OCI-LY3 (cell line): ENCODE results near the gene CLDN12.

Source experiments
- H2AFZ ChIP-seq: fragments of 200-600, 300-600 bp; shearing (Covaris generic); 2 replicates; pipeline ENCODE4 v1.6.0; 2014; ENCODE audit warnings: antibody characterized with exemption, low read depth, low read length
- H3K27ac ChIP-seq: fragments of 200-600, 300-600 bp; sonication (generic); 2 replicates; pipeline ENCODE4 v1.5.1; 2014; ENCODE audit warnings: mild to moderate bottlenecking, low read length, moderate library complexity, mixed read lengths
- H3K27me3 ChIP-seq: fragments of 200-600, 300-600 bp; sonication (generic); 2 replicates; pipeline ENCODE4 v1.6.1; 2014; ENCODE audit warnings: low read depth, low read length, mixed read lengths
- H3K36me3 ChIP-seq: fragments of 200-600, 300-600 bp; sonication (generic); replicated peaks from 2 replicates; pipeline ENCODE3; 2014; ENCODE audit warnings: low read depth, low read length, mixed read lengths
- H3K4me1 ChIP-seq: fragments of 300-600, 200-600 bp; sonication (generic); 2 replicates; pipeline ENCODE4 v1.6.1; 2014; ENCODE audit warnings: low read length, mixed read lengths
- H3K4me2 ChIP-seq: fragments of 200-600, 300-600 bp; sonication (generic); 2 replicates; pipeline ENCODE4 v1.6.1; 2014; ENCODE audit warnings: low read length, mixed read lengths
- H3K4me3 ChIP-seq: fragments of 300-600, 200-600 bp; sonication (generic); 2 replicates; pipeline ENCODE4 v1.5.1; 2014; ENCODE audit warnings: antibody characterized with exemption, mild to moderate bottlenecking, low read length, moderate library complexity
- H3K79me2 ChIP-seq: fragments of 300-600, 200-600 bp; shearing (Covaris generic); 2 replicates; pipeline ENCODE4 v1.6.1; 2014; ENCODE audit warnings: mild to moderate bottlenecking, low read length, mixed read lengths
- H3K9ac ChIP-seq: fragments of 300-600, 200-600 bp; shearing (Covaris generic); 2 replicates; pipeline ENCODE4 v1.6.0; 2014; ENCODE audit warnings: mild to moderate bottlenecking, low read length, moderate library complexity
- H3K9me3 ChIP-seq: fragments of 200-600, 300-600 bp; shearing (Covaris generic); 2 replicates; pipeline ENCODE4 v1.6.1; 2014; ENCODE audit warnings: low read length, mixed read lengths; ENCODE audit not compliant: insufficient read depth
- H4K20me1 ChIP-seq: fragments of 200-600, 300-600 bp; sonication (generic); 2 replicates; pipeline ENCODE4 v1.6.1; 2016; ENCODE audit warnings: low read length, mixed read lengths; ENCODE audit not compliant: insufficient read depth
- CTCF ChIP-seq: fragments of 200-600, 300-600 bp; sonication (generic); IDR thresholded peaks from 2 replicates; pipeline ENCODE4 v1.5.1; 2014; ENCODE audit warnings: antibody characterized with exemption, low read length, low read depth
- EZH2phosphoT487 ChIP-seq: fragments of 200-600 bp; shearing (Covaris generic); IDR thresholded peaks from 2 replicates; pipeline ENCODE4 v1.6.1; 2018; ENCODE audit warnings: antibody characterized with exemption, mixed run types, low read depth

Gene CLDN12

GRCh38 chr7:90455163-90456030 is 52.1 kb downstream of the CLDN12 start:
- Histone ChIP-seq H3K9ac (peak overlapping the region; percentile 50), H3K27me3 (0 out of 2 replicates have a peak, but pooled peaks cover 8% of the 10 kb centered on the region), H4K20me1 (no peaks in the 10 kb centered on the region), H3K4me3 (peak overlapping the region; percentile 75), H3K79me2 (no peaks in the 10 kb centered on the region), H3K4me1 (peaks cover 10% of the 10 kb centered on the region; the same call in 1 of the 2 replicates), H3K9me3 (no peaks in the 10 kb centered on the region), H3K4me2 (peak overlapping the region; percentile 95), H3K36me3 (no peaks in the 10 kb centered on the region), H2AFZ (peak overlapping the region; percentile 96), H3K27ac (no peak overlapping the region)
- TF ChIP-seq CTCF (peak; percentile 80), EZH2phosphoT487 (no peak)

- no peaks in the 10 kb centered on the region for H3K9me3 ChIP-seq
- no peaks in the 10 kb centered on the region for H3K79me2 ChIP-seq
- no peak overlapping the region for H3K9ac ChIP-seq
- no peak overlapping the region for H3K4me3 ChIP-seq
- peaks cover 12% of the 10 kb centered on the region; the same call in 1 of the 2 replicates for H3K4me1 ChIP-seq
- H3K4me2 ChIP-seq: no peak overlapping the region
- H2AFZ ChIP-seq: no peak overlapping the region
- H3K27me3 ChIP-seq: 0 out of 2 replicates have a peak, but pooled peaks cover 8% of the 10 kb centered on the region
- no peaks in the 10 kb centered on the region for H4K20me1 ChIP-seq
- no peak overlapping the region for H3K27ac ChIP-seq
- H3K36me3 ChIP-seq: no peaks in the 10 kb centered on the region
- no peak for TF ChIP-seq CTCF
- no peak for TF ChIP-seq EZH2phosphoT487
Observed at GRCh38 chr7:90458104-90458503, 54.8 kb downstream of the CLDN12 start.

- H3K9me3 ChIP-seq: no peaks in the 10 kb centered on the region
- H3K36me3 ChIP-seq: no peaks in the 10 kb centered on the region
Observed at GRCh38 chr7:90459888-90460287, 56.6 kb downstream of the CLDN12 start.

More at GRCh38 chr7:90459888-90460287, 56.6 kb downstream of the CLDN12 start:
- Histone ChIP-seq H3K4me3 (no peak overlapping the region), H3K79me2 (no peaks in the 10 kb centered on the region), H3K4me1 (peaks cover 10% of the 10 kb centered on the region; the same call in 1 of the 2 replicates), H3K27ac (no peak overlapping the region), H2AFZ (no peak overlapping the region), H3K4me2 (no peak overlapping the region), H3K9ac (no peak overlapping the region), H3K27me3 (0 out of 2 replicates have a peak, but pooled peaks cover 8% of the 10 kb centered on the region), H4K20me1 (no peaks in the 10 kb centered on the region)
- TF ChIP-seq CTCF (peak; percentile 27; the same call in 1 of the 2 replicates), EZH2phosphoT487 (no peak)
